A549 (cell line): ENCODE measurements around the gene XPOT. TPM values are rescaled to one million over a fixed set of nuclear protein-coding genes. Genes with fewer than 3 reads are reported as not detected.
"Not testable (repeated sequence)": the region's sequence is repeated elsewhere in the genome, so short reads cannot be mapped to it uniquely, and the experiment has no call there.

Source experiments
- ATAC-seq, 2 experiments: fragments of 200-7000 bp in 1 of 2; fragments of >200 bp in 1 of 2; cut with Nextera tagmentation in 1 of 2; cut with Tn5 transposase in 1 of 2; 3 replicates each; pipeline versions ENCODE4 v1.8.0 to v1.9.1; 2018 to 2020; ENCODE audit warnings: mild to moderate bottlenecking in 1 of 2, moderate library complexity in 1 of 2
- CTCF ChIA-PET: fragments of 300-600 bp; sonication (Branson Sonifier 250); formaldehyde crosslinking; extraction: SDS; loops from one replicate; lab custom pipeline; 2021; ENCODE audit warnings: antibody characterized with exemption, inconsistent platforms; lab: Yijun Ruan, JAX
- POLR2A ChIA-PET: fragments of 350-600 bp; formaldehyde crosslinking; extraction: SDS; loops from one replicate; lab custom pipeline; 2021; ENCODE audit warnings: antibody characterized with exemption, inconsistent platforms; lab: Yijun Ruan, JAX
- DNase-seq, 2 experiments: peaks; one replicate each; pipeline versions ENCODE4 v3.0.0 to v3.0.0-alpha.2; 2011 to 2016; ENCODE audit warnings: low read depth in 1 of 2, low spot score in 1 of 2
- FAIRE-seq: peaks from 2 replicates; lab custom pipeline; 2011; peaks lifted over from hg19 to GRCh38; lab: Jason Lieb, UNC
- H3K27ac ChIP-seq, 2 experiments: fragments of >200 bp; sonication (Bioruptor Twin); formaldehyde crosslinking; 3 replicates each; pipeline ENCODE4 v1.5.1; 2016 to 2017
- H3K4me1 ChIP-seq: fragments of >200 bp; sonication (Bioruptor Twin); formaldehyde crosslinking; 3 replicates; pipeline ENCODE4 v1.6.1; 2016
- H3K4me2 ChIP-seq: fragments of >200 bp; sonication (Bioruptor Twin); formaldehyde crosslinking; 3 replicates; pipeline ENCODE4 v1.6.1; 2016
- H3K4me3 ChIP-seq: fragments of >200 bp; sonication (Bioruptor Twin); formaldehyde crosslinking; 3 replicates; pipeline ENCODE4 v1.5.1; 2016
- H3K9me3 ChIP-seq: fragments of >200 bp; sonication (Bioruptor Twin); formaldehyde crosslinking; 3 replicates; pipeline ENCODE4 v1.6.1; 2016
- CHD2 ChIP-seq: fragments of 150-350 bp; IDR thresholded peaks from 2 replicates; pipeline ENCODE4 v1.6.1; 2014; ENCODE audit warnings: low read length; ENCODE audit not compliant: partially characterized antibody
- E2F6 ChIP-seq: IDR thresholded peaks from 2 replicates; pipeline ENCODE4 v1.6.1; 2012; ENCODE audit warnings: low read depth, borderline replicate concordance
- HEYL ChIP-seq: fragments of 250-450 bp; sonication (Bioruptor Pico); IDR thresholded peaks from 2 replicates; pipeline ENCODE4 v1.8.0; 2021; ENCODE audit warnings: mild to moderate bottlenecking, moderate library complexity
- HOXB5 ChIP-seq: fragments of 250-450 bp; sonication (Bioruptor Pico); IDR thresholded peaks from 2 replicates; pipeline ENCODE4 v1.5.0; 2020; ENCODE audit warnings: mild to moderate bottlenecking, moderate library complexity
- JUN ChIP-seq, 2 experiments: fragments of >200 bp; sonication (Bioruptor Twin); formaldehyde crosslinking; IDR thresholded peaks; 2 replicates in 1 of 2; 3 replicates in 1 of 2; pipeline ENCODE4 v1.6.1; 2016 to 2017
- MAFK ChIP-seq: fragments of 450-650 bp; IDR thresholded peaks from 2 replicates; pipeline ENCODE4 v1.6.1; 2014; ENCODE audit not compliant: partially characterized antibody
- MAX ChIP-seq: IDR thresholded peaks from 2 replicates; pipeline ENCODE4 v1.6.1; 2012
- MYC ChIP-seq: IDR thresholded peaks from 2 replicates; pipeline ENCODE4 v1.6.1; 2012; ENCODE audit warnings: mild to moderate bottlenecking, inconsistent platforms, low read length, improper control_type of control experiment, borderline replicate concordance
- PBX3 ChIP-seq: IDR thresholded peaks from 2 replicates; pipeline ENCODE4 v1.6.1; 2012
- POLR2A ChIP-seq: IDR thresholded peaks from 2 replicates; pipeline ENCODE4 v1.6.1; 2012; ENCODE audit warnings: mild to moderate bottlenecking, low read length
- RARB ChIP-seq: fragments of 250-450 bp; sonication (Bioruptor Pico); IDR thresholded peaks from 2 replicates; pipeline ENCODE4 v1.8.0; 2021; ENCODE audit warnings: mild to moderate bottlenecking, moderate library complexity
- SMC3 ChIP-seq: fragments of >200 bp; sonication (Bioruptor Twin); formaldehyde crosslinking; IDR thresholded peaks from 3 replicates; pipeline ENCODE4 v1.6.1; 2018; ENCODE audit warnings: inconsistent platforms
- TP53 ChIP-seq: fragments of 250-450 bp; sonication (Bioruptor Pico); IDR thresholded peaks from 2 replicates; pipeline ENCODE4 v1.5.0; 2021; ENCODE audit warnings: mild to moderate bottlenecking, moderate library complexity
- USF2 ChIP-seq: fragments of 450-650 bp; IDR thresholded peaks from 2 replicates; pipeline ENCODE4 v1.6.1; 2014; ENCODE audit warnings: antibody characterized with exemption
- ZNF302 ChIP-seq: fragments of 250-450 bp; sonication (Bioruptor Pico); IDR thresholded peaks from 2 replicates; pipeline ENCODE4 v1.9.0; 2021; ENCODE audit warnings: inconsistent platforms, mild to moderate bottlenecking, moderate library complexity
- ZSCAN20 ChIP-seq: fragments of 250-450 bp; sonication (Bioruptor Pico); IDR thresholded peaks from 2 replicates; pipeline ENCODE4 v1.8.0; 2022; ENCODE audit warnings: mild to moderate bottlenecking, moderate library complexity
- WGBS: methylation state at CpG from one replicate; pipeline ENCODE4 v1.1.6; 2017; ENCODE audit errors: missing lambda C conversion rate; 5-methylcytosine and 5-hydroxymethylcytosine counted together
- polyA minus RNA-seq: library from RNA; depleted of rRNA, polyadenylated mRNA; stranded (reverse); fragments of >200 nt; gene quantifications from 2 replicates; pipeline ENCODE4 v1.2.3, GENCODE V29; 2011; rRNA and poly(A)+ RNA removed
- polyA plus RNA-seq, 4 experiments: library from polyadenylated mRNA; depleted of rRNA in 3 of 4; stranded (reverse); fragments of >200 nt; fragmentation: RNase III in 1 of 4; extraction: RNeasy Plus Mini Kit Qiagen cat#74134 plus additional on column Dnase treatment in 1 of 4; gene quantifications; 2 replicates in 3 of 4; 3 replicates in 1 of 4; pipeline ENCODE4 v1.2.3, GENCODE V29; 2011 to 2017

XPOT gene
- polyA plus RNA-seq (2011; rRNA removed) (206 and 229 TPM in 2 replicates), polyA plus RNA-seq (2017; fragmentation: RNase III; extraction: RNeasy Plus Mini Kit Qiagen cat#74134 plus additional on column Dnase treatment) (63.0 to 65.9 TPM (median 65.5 TPM) in 3 replicates), polyA minus RNA-seq (83.5 and 89.5 TPM in 2 replicates)
- polyA plus RNA-seq (2012; cell fraction: cytosol; rRNA removed): 27.3 and 32.9 TPM in 2 replicates
- polyA plus RNA-seq (2012; cell fraction: nucleus; rRNA removed): 20.8 and 28.5 TPM in 2 replicates

GRCh38 chr12:64403707-64404469 lies at the start of gene XPOT:
XPOT (plus strand) TSS chr12:64404392; CDS start chr12:64410036, 5,644 bp downstream.
- peaks cover 31% of the 10 kb centered on the region; the same call in 2 of the 3 replicates for H3K4me1 ChIP-seq
- H3K27ac ChIP-seq: peak within 1 kb of the TSS; percentile 99
- WGBS: 24% methylated on average over 24 of the region's 60 CpGs
- peak; percentile 49; the same call in 1 of the 2 replicates for TF ChIP-seq USF2
- no peak for TF ChIP-seq TP53 (CRISPR knock-in tag)
- TF ChIP-seq MYC: peak; percentile 98
- peak in 1 of 2 experiments; percentile 54; a peak in 2 of 5 replicates for TF ChIP-seq JUN (IDR thresholded peaks at IDR 0.05)
- TF ChIP-seq PBX3: 0 out of 2 replicates have a peak, but pooled peaks have one; percentile 41
- TF ChIP-seq MAX: peak; percentile 82
- TF ChIP-seq HEYL: no peak
- TF ChIP-seq E2F6: no peak; the same call in none of the 2 replicates
- TF ChIP-seq ZNF302 (CRISPR knock-in tag): no peak
- TF ChIP-seq MAFK: peak; percentile 98
- peak; percentile 91 for TF ChIP-seq POLR2A
- peak within 1 kb of the TSS; percentile 77 for H3K4me2 ChIP-seq
- no peaks in the 10 kb centered on the region for H3K9me3 ChIP-seq
- ChIA-PET POLR2A (interaction anchor here (0.6 to 1.4 kb wide), 5 partner anchors 9 to 561 kb away, joined by 3 to 5 read pairs (median 5); partner anchors contain the start of gene KICS2), CTCF (no interaction called here)
- ATAC-seq (peak; percentile 94 to 95), FAIRE-seq (no peak), DNase-seq (peak; percentile 97 to 99)
- H3K4me3 ChIP-seq: peak within 1 kb of the TSS; percentile 85

- CTCF ChIA-PET: interaction anchor here (1.3 kb wide), 1 partner anchor 20 kb away, joined by 3 read pairs; no protein-coding TSS in a partner anchor
- H3K4me1 ChIP-seq, DNase-seq, H3K27ac ChIP-seq, POLR2A ChIA-PET, FAIRE-seq, H3K4me2 ChIP-seq, H3K4me3 ChIP-seq, ATAC-seq: not testable (repeated sequence)
- WGBS: 53% methylated on average over 2 of the region's 2 CpGs
- H3K9me3 ChIP-seq: peaks cover 10% of the 10 kb centered on the region; the same call in 2 of the 3 replicates
These were observed 48.0 kb upstream of the XPOT start for GRCh38 chr12:64356209-64356608.

- CTCF ChIA-PET, H3K4me2 ChIP-seq, H3K4me3 ChIP-seq, FAIRE-seq, POLR2A ChIA-PET, H3K9me3 ChIP-seq, ATAC-seq, H3K27ac ChIP-seq, DNase-seq, H3K4me1 ChIP-seq: not testable (repeated sequence)
- whole genome bisulfite sequencing: 83% methylated on average over 3 of the region's 3 CpGs
These were observed 43.0 kb upstream of the XPOT start for GRCh38 chr12:64361173-64361572.

GRCh38 chr12:64362721-64363305 lies 41.4 kb upstream of the XPOT start:
- DNase-seq: no peak

More at GRCh38 chr12:64362721-64363305, 41.4 kb upstream of the XPOT start:
- Histone ChIP-seq H3K4me3 (no peak overlapping the region), H3K27ac (no peak overlapping the region), H3K9me3 (no peaks in the 10 kb centered on the region), H3K4me1 (no peaks in the 10 kb centered on the region), H3K4me2 (no peak overlapping the region)
- ChIA-PET POLR2A (no interaction called here), CTCF (interaction anchor here (0.6 kb wide), 1 partner anchor 31 kb away, joined by 3 read pairs; no protein-coding TSS in a partner anchor)
- TF ChIP-seq RARB (CRISPR knock-in tag): no peak
- TF ChIP-seq ZSCAN20 (CRISPR knock-in tag): no peak
- no peak for TF ChIP-seq CHD2
- TF ChIP-seq SMC3: no peak
- TF ChIP-seq MAX: no peak
- no peak for TF ChIP-seq HOXB5 (CRISPR knock-in tag)
- WGBS: 73% methylated on average over 4 of the region's 4 CpGs
- ATAC-seq (no peak), FAIRE-seq (no peak)
